ENCODE data around the gene PRKG1.
A peak's percentile ranks its signal among the peaks of the same experiment; 100 is the strongest.

The PRKG1 gene

GRCh38 chr10:51606825-51607462 is 532.7 kb downstream of the PRKG1 start:
- FAIRE-seq, result no peak
- DNase-seq (ENCODE audit: extremely low spot score, insufficient read length, low read depth), result no peak

GRCh38 chr10:51607463-51607835 is 533.2 kb downstream of the PRKG1 start:
- FAIRE-seq, result no peak

GRCh38 chr10:51608211-51608610 is 533.9 kb downstream of the PRKG1 start:
- DNase-seq (ENCODE audit: extremely low spot score, insufficient read length, low read depth) (no peak), FAIRE-seq (no peak)

More at GRCh38 chr10:51607463-51607835, 533.2 kb downstream of the PRKG1 start:
- DNase-seq (ENCODE audit: extremely low spot score, insufficient read length, low read depth), result no peak

GRCh38 chr10:51615764-51616298 is 541.5 kb downstream of the PRKG1 start:
- DNase-seq (ENCODE audit: extremely low spot score, insufficient read length, low read depth) (no peak), FAIRE-seq (no peak)

GRCh38 chr10:51617576-51618235 is 543.4 kb downstream of the PRKG1 start:
- FAIRE-seq (no peak), DNase-seq (ENCODE audit: extremely low spot score, insufficient read length, low read depth) (no peak)

- FAIRE-seq (peak; percentile 15), DNase-seq (ENCODE audit: extremely low spot score, insufficient read length, low read depth) (no peak)
Observed at GRCh38 chr10:51619365-51619764, 545.1 kb downstream of the PRKG1 start.

GRCh38 chr10:51620131-51620530 is 545.8 kb downstream of the PRKG1 start:
- FAIRE-seq, result no peak

GRCh38 chr10:51624013-51624412 is 549.7 kb downstream of the PRKG1 start:
- DNase-seq (ENCODE audit: extremely low spot score, insufficient read length, low read depth), result no peak
- FAIRE-seq, result no peak

More at GRCh38 chr10:51620131-51620530, 545.8 kb downstream of the PRKG1 start:
- no peak for DNase-seq (ENCODE audit: extremely low spot score, insufficient read length, low read depth)

- DNase-seq (ENCODE audit: extremely low spot score, insufficient read length, low read depth) (no peak), FAIRE-seq (no peak)
Observed at GRCh38 chr10:51629934-51630639, 555.8 kb downstream of the PRKG1 start.

GRCh38 chr10:51630640-51631005 is 556.3 kb downstream of the PRKG1 start:
- no peak for FAIRE-seq
- no peak for DNase-seq (ENCODE audit: extremely low spot score, insufficient read length, low read depth)

GRCh38 chr10:51635436-51635835 is 561.1 kb downstream of the PRKG1 start:
- no peak for DNase-seq (ENCODE audit: extremely low spot score, insufficient read length, low read depth)
- no peak for FAIRE-seq

GRCh38 chr10:51638211-51638610 is 563.9 kb downstream of the PRKG1 start:
- no peak for FAIRE-seq
- no peak for DNase-seq (ENCODE audit: extremely low spot score, insufficient read length, low read depth)

GRCh38 chr10:51638737-51639136 is 564.5 kb downstream of the PRKG1 start:
- FAIRE-seq, result no peak
- no peak for DNase-seq (ENCODE audit: extremely low spot score, insufficient read length, low read depth)

GRCh38 chr10:51640120-51640819 is 566.0 kb downstream of the PRKG1 start:
- FAIRE-seq, result no peak

GRCh38 chr10:51642581-51642980 is 568.3 kb downstream of the PRKG1 start:
- no peak for DNase-seq (ENCODE audit: extremely low spot score, insufficient read length, low read depth)
- no peak for FAIRE-seq

More at GRCh38 chr10:51640120-51640819, 566.0 kb downstream of the PRKG1 start:
- no peak for DNase-seq (ENCODE audit: extremely low spot score, insufficient read length, low read depth)

- DNase-seq (ENCODE audit: extremely low spot score, insufficient read length, low read depth) (no peak), FAIRE-seq (no peak)
Observed at GRCh38 chr10:51643734-51644133, 569.4 kb downstream of the PRKG1 start.

GRCh38 chr10:51649064-51649463 is 574.8 kb downstream of the PRKG1 start:
- no peak for DNase-seq (ENCODE audit: extremely low spot score, insufficient read length, low read depth)
- no peak for FAIRE-seq

- FAIRE-seq (no peak), DNase-seq (ENCODE audit: extremely low spot score, insufficient read length, low read depth) (no peak)
Observed at GRCh38 chr10:51651063-51651462, 576.8 kb downstream of the PRKG1 start.

- DNase-seq (ENCODE audit: extremely low spot score, insufficient read length, low read depth), result no peak
- FAIRE-seq, result no peak
Observed at GRCh38 chr10:51653025-51653424, 578.7 kb downstream of the PRKG1 start.

- DNase-seq (ENCODE audit: extremely low spot score, insufficient read length, low read depth) (no peak), FAIRE-seq (no peak)
Observed at GRCh38 chr10:51654918-51655317, 580.6 kb downstream of the PRKG1 start.

All from GM18507 (cell line).